RWPE2 (cell line): Measurements from ENCODE around the gene LARP1.

ENCODE experiments used
- ATAC-seq: fragments of 200-7000 bp; cut with Tn5 transposase; 3 replicates; pipeline ENCODE4 v1.9.1; 2021; ENCODE audit warnings: low read depth
- DNase-seq: peaks from one replicate; pipeline ENCODE4 v3.0.0-alpha.2; 2020; ENCODE audit warnings: low spot score
- H3K27ac ChIP-seq: fragments of 450-650 bp; 2 replicates; pipeline ENCODE4 v1.5.1; 2017; ENCODE audit warnings: mild to moderate bottlenecking; ENCODE audit not compliant: poor library complexity, severe bottlenecking
- H3K27me3 ChIP-seq: fragments of 250-450 bp; sonication (Bioruptor Pico); 2 replicates; pipeline ENCODE4 v1.5.1; 2021; ENCODE audit warnings: mild to moderate bottlenecking, moderate library complexity; ENCODE audit not compliant: insufficient read depth, poor library complexity, severe bottlenecking
- H3K36me3 ChIP-seq: fragments of 250-450 bp; sonication (Bioruptor Pico); 2 replicates; pipeline ENCODE4 v1.5.1; 2020; ENCODE audit warnings: low read depth, mild to moderate bottlenecking, moderate library complexity
- H3K4me1 ChIP-seq: fragments of 250-450 bp; sonication (Bioruptor Pico); 2 replicates; pipeline ENCODE4 v1.5.1; 2021; ENCODE audit warnings: mild to moderate bottlenecking, moderate library complexity; ENCODE audit not compliant: insufficient read depth, poor library complexity, severe bottlenecking
- H3K4me3 ChIP-seq: fragments of 250-450 bp; sonication (Bioruptor Pico); 2 replicates; pipeline ENCODE4 v1.5.1; 2021; ENCODE audit warnings: mild to moderate bottlenecking, moderate library complexity; ENCODE audit not compliant: severe bottlenecking
- H3K9me3 ChIP-seq: fragments of 250-450 bp; sonication (Bioruptor Pico); 2 replicates; pipeline ENCODE4 v1.5.1; 2021; ENCODE audit warnings: mild to moderate bottlenecking, moderate library complexity; ENCODE audit not compliant: severe bottlenecking
- CTCF ChIP-seq: fragments of 450-650 bp; IDR thresholded peaks from one replicate; pipeline ENCODE4 v1.5.1; 2017; ENCODE audit warnings: mild to moderate bottlenecking, moderate library complexity; ENCODE audit not compliant: poor library complexity, severe bottlenecking

LARP1 gene

GRCh38 chr5:154768207-154768606 lies 13.0 kb downstream of the LARP1 start:
- no peaks in the 10 kb centered on the region for H3K27me3 ChIP-seq
- ATAC-seq = no peak
- H3K27ac ChIP-seq = no peak overlapping the region
- no peak for DNase-seq
- H3K4me1 ChIP-seq = peaks cover 4% of the 10 kb centered on the region
- no peak overlapping the region for H3K4me3 ChIP-seq
- no peak for TF ChIP-seq CTCF
- peaks cover 15% of the 10 kb centered on the region for H3K36me3 ChIP-seq
- no peaks in the 10 kb centered on the region for H3K9me3 ChIP-seq

DNA sequence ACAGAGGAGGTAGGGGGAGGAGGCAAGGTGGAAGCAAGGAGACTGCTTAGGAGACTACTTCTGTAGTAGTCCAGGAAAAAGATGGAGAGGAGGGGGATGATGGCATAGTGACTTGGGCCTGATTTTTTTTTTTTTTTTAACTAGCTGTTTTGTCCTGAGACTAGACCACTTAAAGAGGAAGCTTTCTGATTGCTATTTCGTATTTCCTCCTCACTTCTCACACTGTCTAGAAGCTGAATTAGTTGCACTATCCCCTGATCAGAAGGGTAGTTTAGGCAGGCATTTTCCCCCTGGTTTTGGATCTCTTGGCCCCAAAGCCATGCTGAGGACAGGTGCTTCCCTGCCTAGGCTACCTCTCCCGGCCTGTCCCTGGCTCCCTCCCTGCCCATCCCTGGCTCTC lies 14.9 kb downstream of the LARP1 start:
- H3K27ac ChIP-seq = no peak overlapping the region

DNA sequence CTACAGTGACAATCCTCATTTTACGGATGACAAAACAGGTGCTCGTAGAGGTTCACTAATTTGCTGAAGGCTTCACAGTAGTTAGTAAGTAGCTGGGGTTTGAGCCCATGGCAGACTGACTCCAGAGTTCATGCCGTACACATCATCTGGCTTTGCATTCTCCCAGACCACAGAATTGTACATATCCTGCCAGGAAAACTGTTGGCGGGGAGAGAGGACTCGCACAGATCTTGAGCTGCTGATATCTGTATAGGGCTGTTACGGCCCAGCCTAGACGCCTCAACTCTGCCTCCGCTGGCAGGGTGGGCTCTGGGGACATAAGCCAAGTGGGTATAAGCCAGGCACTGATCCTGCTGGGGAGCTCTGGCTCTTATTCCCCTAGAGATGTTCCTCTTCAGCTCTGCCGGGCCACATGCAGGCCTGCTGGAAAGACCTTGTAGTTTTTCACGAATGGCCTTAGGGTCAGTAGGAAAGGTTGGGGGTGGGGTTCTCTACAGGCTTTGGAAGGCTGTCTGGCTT lies 16.3 kb downstream of the LARP1 start:
- H3K27me3 ChIP-seq = no peaks in the 10 kb centered on the region
- H3K4me1 ChIP-seq = peaks cover 4% of the 10 kb centered on the region
- H3K27ac ChIP-seq = no peak overlapping the region
- TF ChIP-seq CTCF = no peak
- DNase-seq (no peak), ATAC-seq (no peak)
- no peaks in the 10 kb centered on the region for H3K9me3 ChIP-seq
- H3K4me3 ChIP-seq = no peak overlapping the region
- peaks cover 19% of the 10 kb centered on the region for H3K36me3 ChIP-seq

More for the DNA sequence above, 14.9 kb downstream of the LARP1 start:
- Histone ChIP-seq H3K36me3 (peaks cover 15% of the 10 kb centered on the region), H3K4me3 (no peak overlapping the region), H3K9me3 (no peaks in the 10 kb centered on the region), H3K27me3 (no peaks in the 10 kb centered on the region), H3K4me1 (peaks cover 4% of the 10 kb centered on the region)
- no peak for TF ChIP-seq CTCF
- no peak for DNase-seq
- no peak for ATAC-seq

GRCh38 chr5:154773326-154773725 lies 18.1 kb downstream of the LARP1 start:
- Histone ChIP-seq H3K36me3 (peaks cover 24% of the 10 kb centered on the region), H3K27ac (no peak overlapping the region), H3K27me3 (no peaks in the 10 kb centered on the region), H3K4me3 (no peak overlapping the region), H3K9me3 (no peaks in the 10 kb centered on the region), H3K4me1 (peaks cover 8% of the 10 kb centered on the region)
- DNase-seq = no peak
- no peak for ATAC-seq
- no peak for TF ChIP-seq CTCF

DNA sequence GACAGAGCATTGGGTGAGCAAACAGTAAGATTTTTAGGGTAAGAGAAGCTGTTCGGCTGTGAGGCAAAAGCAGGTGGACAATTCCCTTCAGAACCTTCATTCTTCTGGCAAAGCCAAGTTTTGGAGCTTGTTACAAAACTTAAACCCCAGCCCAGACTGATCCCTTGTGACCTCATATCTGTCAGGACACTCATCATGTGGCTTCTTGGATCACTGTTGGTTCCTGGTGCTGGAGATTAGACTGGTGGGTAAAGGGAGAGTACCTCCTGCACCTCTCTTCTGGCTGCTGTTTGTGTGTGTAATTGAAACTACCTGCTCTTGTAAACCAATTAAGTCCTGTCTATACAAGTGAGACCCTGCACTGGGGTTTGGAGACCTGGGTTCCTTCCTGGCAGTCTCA lies 21.0 kb downstream of the LARP1 start:
- Histone ChIP-seq H3K27ac (no peak overlapping the region), H3K4me3 (no peak overlapping the region), H3K9me3 (no peaks in the 10 kb centered on the region), H3K4me1 (peaks cover 21% of the 10 kb centered on the region), H3K27me3 (no peaks in the 10 kb centered on the region), H3K36me3 (peaks cover 32% of the 10 kb centered on the region)
- ATAC-seq (no peak), DNase-seq (no peak)
- TF ChIP-seq CTCF = no peak
